WTC11 (cell line): ENCODE data around the gene OR4K13. TPM values are rescaled to one million over a fixed set of nuclear protein-coding genes. Genes with fewer than 3 reads are reported as not detected.

Experiments
- ATAC-seq: fragments of 200-7000 bp; cut with Tn5 transposase; 2 replicates; pipeline ENCODE4 v1.10.0; 2021; ENCODE audit warnings: mild to moderate bottlenecking, moderate library complexity
- Bru-seq: library from RNA; stranded (reverse); fragments of 400-500 nt; gene quantifications from one replicate; lab custom pipeline; 2021; lab: Mats Ljungman, UMichigan
- CTCF ChIA-PET: fragments of 300-600 bp; sonication (Branson Sonifier 250); formaldehyde crosslinking; loops from one replicate; lab custom pipeline; 2021; ENCODE audit warnings: antibody characterized with exemption; lab: Charles Lee
- POLR2A ChIA-PET: fragments of 350-600 bp; sonication (Branson Sonifier 250); formaldehyde crosslinking; loops from one replicate; lab custom pipeline; 2021; ENCODE audit warnings: antibody characterized with exemption; lab: Charles Lee
- DNase-seq: peaks from one replicate; pipeline ENCODE4 v3.0.0; 2021; ENCODE audit warnings: low spot score
- H3K27ac Mint-ChIP-seq: 2 replicates; pipeline ENCODE4 v1.8.0; 2021; ENCODE audit warnings: mixed read lengths
- H3K27me3 Mint-ChIP-seq: 2 replicates; pipeline ENCODE4 v1.8.0; 2021; ENCODE audit warnings: low read depth, mild to moderate bottlenecking, moderate library complexity, mixed read lengths
- H3K36me3 Mint-ChIP-seq: 2 replicates; pipeline ENCODE4 v1.8.0; 2021; ENCODE audit warnings: mixed read lengths
- H3K4me1 Mint-ChIP-seq: 2 replicates; pipeline ENCODE4 v1.8.0; 2022; ENCODE audit warnings: mixed read lengths
- H3K4me3 Mint-ChIP-seq: 2 replicates; pipeline ENCODE4 v1.8.0; 2021; ENCODE audit warnings: mild to moderate bottlenecking, moderate library complexity, mixed read lengths
- H3K9me3 Mint-ChIP-seq: 2 replicates; pipeline ENCODE4 v1.8.0; 2021; ENCODE audit warnings: mixed read lengths
- AFF4 ChIP-seq: sonication (generic); formaldehyde crosslinking; IDR thresholded peaks from 2 replicates; pipeline ENCODE4 v1.8.1; 2023; ENCODE audit warnings: mild to moderate bottlenecking, missing genetic modification reagents, borderline replicate concordance
- ARID4B ChIP-seq: sonication (generic); formaldehyde crosslinking; IDR thresholded peaks from 2 replicates; pipeline ENCODE4 v1.8.0; 2023; ENCODE audit warnings: missing genetic modification reagents, mild to moderate bottlenecking, borderline replicate concordance
- ATF1 ChIP-seq: sonication (generic); formaldehyde crosslinking; IDR thresholded peaks from 2 replicates; pipeline ENCODE4 v1.8.1; 2023; ENCODE audit warnings: mild to moderate bottlenecking, moderate library complexity, missing genetic modification reagents
- ATF2 ChIP-seq: sonication (generic); formaldehyde crosslinking; IDR thresholded peaks from 2 replicates; pipeline ENCODE4 v1.8.1; 2022; ENCODE audit warnings: low read depth, missing genetic modification reagents, borderline replicate concordance
- ATF6 ChIP-seq: sonication (generic); formaldehyde crosslinking; IDR thresholded peaks from 2 replicates; pipeline ENCODE4 v1.8.1; 2023; ENCODE audit warnings: mild to moderate bottlenecking, missing genetic modification reagents
- CREB1 ChIP-seq: sonication (generic); formaldehyde crosslinking; IDR thresholded peaks from 2 replicates; pipeline ENCODE4 v1.8.0; 2023; ENCODE audit warnings: mild to moderate bottlenecking, missing genetic modification reagents
- FOXK1 ChIP-seq: sonication (generic); formaldehyde crosslinking; IDR thresholded peaks from 2 replicates; pipeline ENCODE4 v1.8.0; 2022; ENCODE audit warnings: mild to moderate bottlenecking, moderate library complexity, missing genetic modification reagents
- FOXP4 ChIP-seq: sonication (generic); formaldehyde crosslinking; IDR thresholded peaks from 2 replicates; pipeline ENCODE4 v1.8.0; 2022; ENCODE audit warnings: mild to moderate bottlenecking, missing genetic modification reagents
- GRHL2 ChIP-seq: fragments of 250-450 bp; sonication (Bioruptor Pico); IDR thresholded peaks from 2 replicates; pipeline ENCODE4 v1.8.0; 2022; ENCODE audit warnings: mild to moderate bottlenecking, moderate library complexity; ENCODE audit not compliant: insufficient replicate concordance, severe bottlenecking
- GTF2I ChIP-seq: fragments of 250-450 bp; sonication (Bioruptor Pico); conservative IDR thresholded peaks from 2 replicates; pipeline ENCODE4 v1.4.0; 2021; ENCODE audit warnings: mild to moderate bottlenecking
- JUN ChIP-seq: sonication (generic); formaldehyde crosslinking; IDR thresholded peaks from 2 replicates; pipeline ENCODE4 v1.8.0; 2023; ENCODE audit warnings: mild to moderate bottlenecking, missing genetic modification reagents
- PRDM15 ChIP-seq: sonication (generic); formaldehyde crosslinking; IDR thresholded peaks from 2 replicates; pipeline ENCODE4 v1.8.0; 2022; ENCODE audit warnings: missing genetic modification reagents
- SOX15 ChIP-seq: fragments of 250-450 bp; sonication (Bioruptor Pico); IDR thresholded peaks from 2 replicates; pipeline ENCODE4 v1.9.0; 2021; ENCODE audit warnings: mild to moderate bottlenecking
- long read RNA-seq, 3 experiments: library from RNA in 1 of 3; library from capped mRNA in 1 of 3; library from polyadenylated mRNA in 1 of 3; unstranded in 2 of 3; stranded (forward) in 1 of 3; transcript quantifications; one replicate each; pipeline ENCODE4 v2.0.0, GENCODE V29; 2021
- total RNA-seq: library from RNA; stranded (reverse); gene quantifications from 3 replicates; pipeline ENCODE4 v1.2.3, GENCODE V29; 2021

OR4K13 gene
- total RNA-seq = not detected in 3 replicates
- Bru-seq, nascent RNA = not detected
- long read RNA-seq, experiment 1 = 0 reads
- long read RNA-seq, experiment 2 = 0 reads
- long read RNA-seq, experiment 3 = 0 reads

- ATAC-seq = no peak
These were observed at the start of gene OR4K13 for GRCh38 chr14:20035938-20036337. OR4K13 (minus strand) TSS chr14:20036038; CDS start chr14:20034758, 1,280 bp downstream.

More at GRCh38 chr14:20035938-20036337, at the start of gene OR4K13:
- Mint-ChIP-seq H3K4me1 (no peaks in the 10 kb centered on the region), H3K27me3 (peaks cover 3% of the 10 kb centered on the region), H3K9me3 (peaks cover 66% of the 10 kb centered on the region), H3K36me3 (peaks cover 50% of the 10 kb centered on the region), H3K27ac (no peak within 1 kb of the TSS), H3K4me3 (no peak within 1 kb of the TSS)
- ChIA-PET CTCF (no interaction called here), POLR2A (no interaction called here)
- TF ChIP-seq JUN (CRISPR knock-in tag) = no peak
- no peak for TF ChIP-seq GTF2I (CRISPR knock-in tag)
- TF ChIP-seq PRDM15 (CRISPR knock-in tag) = no peak
- TF ChIP-seq CREB1 (CRISPR knock-in tag) = no peak
- TF ChIP-seq SOX15 (CRISPR knock-in tag) = no peak
- TF ChIP-seq FOXK1 (CRISPR knock-in tag) = no peak
- TF ChIP-seq ARID4B (CRISPR knock-in tag) = no peak
- TF ChIP-seq ATF1 (CRISPR knock-in tag) = no peak
- TF ChIP-seq FOXP4 (CRISPR knock-in tag) = no peak
- no peak for TF ChIP-seq GRHL2 (CRISPR knock-in tag)
- no peak for TF ChIP-seq AFF4 (CRISPR knock-in tag)
- no peak for TF ChIP-seq ATF2 (CRISPR knock-in tag)
- no peak for TF ChIP-seq ATF6
- DNase-seq = no peak
